ENCODE results near the gene MAP7. TPM values are rescaled to one million over a fixed set of nuclear protein-coding genes. Genes with fewer than 3 reads are reported as not detected.
"Not testable (repeated sequence)": the region's sequence is repeated elsewhere in the genome, so short reads cannot be mapped to it uniquely, and the experiment has no call there.

The MAP7 gene
- total and polyA plus RNA-seq, 7 experiments from 2014 or later, result 0.13 to 1.1 (median 0.17) TPM

- POLR2A ChIA-PET, result no interaction called here
- H3K4me3 Mint-ChIP-seq, result no peak overlapping the region
- H3K4me3 ChIP-seq (ENCODE audit: low read length), result no peak overlapping the region
Observed at GRCh38 chr6:136312975-136313374, 237.2 kb downstream of the MAP7 start.

DNA sequence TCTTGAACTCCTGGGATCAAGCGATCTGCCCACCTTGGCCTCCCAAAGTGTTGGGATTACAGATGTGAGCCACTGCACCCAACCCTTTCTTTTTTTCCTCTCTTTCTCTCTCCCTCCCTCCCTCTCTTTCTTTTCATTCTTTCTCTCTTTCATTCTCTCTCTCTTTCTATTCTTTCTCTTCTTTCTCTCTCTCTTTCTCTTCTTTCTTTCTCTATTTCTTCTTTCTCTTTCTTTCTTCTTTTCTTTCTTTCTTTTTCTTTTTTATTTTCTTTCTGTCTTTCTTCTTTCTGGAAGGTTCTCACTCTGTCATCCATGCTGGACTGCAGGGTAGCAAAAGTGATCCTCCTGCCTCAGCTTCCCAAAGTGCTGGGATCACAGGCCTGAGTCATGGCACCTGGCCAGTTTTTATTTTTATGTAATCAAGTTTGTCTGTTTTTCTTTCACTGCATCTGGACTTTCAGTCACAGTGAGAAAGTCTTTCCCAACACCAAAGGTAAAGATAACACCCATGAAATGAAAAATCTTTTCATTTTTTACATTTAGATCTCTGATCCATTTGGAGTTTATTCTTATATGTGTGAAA, 240.4 kb downstream of the MAP7 start:
- intact Hi-C loops (cut with micrococcal nuclease), result no loop called here
- ATAC-seq, result no peak
- Histone ChIP-seq H3K9me3 (ENCODE audit: control insufficient read depth in 2 of 3, low read length in 3 of 3) (no peaks in the 10 kb centered on the region), H3K27ac (ENCODE audit: low read depth, low read length) (no peak overlapping the region), H3K4me1 (ENCODE audit: control insufficient read depth in 2 of 2, insufficient read depth in 2 of 2, low read length in 2 of 2) (no peaks in the 10 kb centered on the region), H3K27me3 (ENCODE audit: control insufficient read depth in 2 of 2, insufficient read depth in 2 of 2, low read length in 2 of 2) (no peaks in the 10 kb centered on the region), H3K36me3 (ENCODE audit: control insufficient read depth in 2 of 3, insufficient read depth in 3 of 3, low read length in 3 of 3) (no peaks in the 10 kb centered on the region), H3K4me3 (ENCODE audit: low read length) (no peak overlapping the region)
- H3K4me3 Mint-ChIP-seq, result no peak overlapping the region
- no peaks in the 10 kb centered on the region for H3K9me3 Mint-ChIP-seq
- no peak overlapping the region for H3K27ac Mint-ChIP-seq
- CTCF ChIA-PET, result no interaction called here
- peaks cover 0 to 25% (median 4%) of the 10 kb centered on the region in 5 donors for H3K27me3 Mint-ChIP-seq
- H3K4me1 Mint-ChIP-seq, result no peaks in the 10 kb centered on the region
- no peaks in the 10 kb centered on the region for H3K36me3 Mint-ChIP-seq
- POLR2A ChIA-PET, result interaction anchor here (0.9 kb wide), 1 partner anchor 57 kb away, joined by 8 read pairs; no protein-coding TSS in a partner anchor
- no peak for DNase-seq

More at GRCh38 chr6:136312975-136313374, 237.2 kb downstream of the MAP7 start:
- H3K27ac ChIP-seq (ENCODE audit: low read depth, low read length), result no peak overlapping the region
- intact Hi-C loops (cut with micrococcal nuclease), result no loop called here
- Mint-ChIP-seq H3K27ac (no peak overlapping the region), H3K36me3 (no peaks in the 10 kb centered on the region), H3K4me1 (peaks cover 0 to 5% (median 0%) of the 10 kb centered on the region in 7 donors), H3K9me3 (no peaks in the 10 kb centered on the region), H3K27me3 (peaks cover 0 to 23% (median 0%) of the 10 kb centered on the region in 5 donors)
- CTCF ChIA-PET, result no interaction called here
- no peaks in the 10 kb centered on the region for H3K9me3 ChIP-seq (ENCODE audit: control insufficient read depth in 2 of 3, low read length in 3 of 3)
- H3K36me3 ChIP-seq (ENCODE audit: control insufficient read depth in 2 of 3, insufficient read depth in 3 of 3, low read length in 3 of 3), result no peaks in the 10 kb centered on the region
- no peak for ATAC-seq
- no peaks in the 10 kb centered on the region for H3K4me1 ChIP-seq (ENCODE audit: control insufficient read depth in 2 of 2, insufficient read depth in 2 of 2, low read length in 2 of 2)
- DNase-seq, result no peak
- no peaks in the 10 kb centered on the region for H3K27me3 ChIP-seq (ENCODE audit: control insufficient read depth in 2 of 2, insufficient read depth in 2 of 2, low read length in 2 of 2)

GRCh38 chr6:136309171-136309570, 241.1 kb downstream of the MAP7 start:
- Histone ChIP-seq H3K36me3 (ENCODE audit: control insufficient read depth in 2 of 3, insufficient read depth in 3 of 3, low read length in 3 of 3) (no peaks in the 10 kb centered on the region), H3K4me1 (ENCODE audit: control insufficient read depth in 2 of 2, insufficient read depth in 2 of 2, low read length in 2 of 2) (no peaks in the 10 kb centered on the region), H3K27ac (ENCODE audit: low read depth, low read length) (no peak overlapping the region), H3K9me3 (ENCODE audit: control insufficient read depth in 2 of 3, low read length in 3 of 3) (no peaks in the 10 kb centered on the region), H3K4me3 (ENCODE audit: low read length) (no peak overlapping the region), H3K27me3 (ENCODE audit: control insufficient read depth in 2 of 2, insufficient read depth in 2 of 2, low read length in 2 of 2) (no peaks in the 10 kb centered on the region)
- Mint-ChIP-seq H3K27ac (no peak overlapping the region), H3K4me3 (no peak overlapping the region), H3K36me3 (no peaks in the 10 kb centered on the region), H3K4me1 (no peaks in the 10 kb centered on the region), H3K27me3 (peaks cover 0 to 21% (median 4%) of the 10 kb centered on the region in 5 donors), H3K9me3 (no peaks in the 10 kb centered on the region)
- POLR2A ChIA-PET, result no interaction called here
- intact Hi-C loops (cut with micrococcal nuclease), result no loop called here
- ATAC-seq, result no peak
- CTCF ChIA-PET, result interaction anchor here (1.0 kb wide), 1 partner anchor 8 kb away, joined by 3 read pairs; no protein-coding TSS in a partner anchor
- no peak for DNase-seq

DNA sequence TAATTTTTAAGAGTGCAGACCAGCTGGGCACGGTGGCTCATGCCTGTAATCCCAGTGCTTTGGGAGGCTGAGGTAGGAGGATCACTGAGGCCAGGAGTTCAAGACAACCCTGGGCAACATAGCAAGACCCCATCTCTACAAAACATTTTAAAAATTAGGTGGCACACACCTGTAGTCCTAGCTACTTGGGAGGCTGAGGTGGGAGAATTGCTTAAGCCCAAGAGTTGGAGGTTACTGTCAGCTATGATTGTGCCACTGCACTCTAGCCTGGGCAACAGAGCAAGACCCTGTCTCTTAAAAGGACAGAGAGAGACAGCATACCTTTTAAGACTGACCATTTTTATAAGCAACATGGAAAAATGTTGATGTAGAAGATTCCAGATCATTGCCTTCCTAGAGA, 241.8 kb downstream of the MAP7 start:
- H3K9me3 Mint-ChIP-seq; ATAC-seq; H3K27ac Mint-ChIP-seq; H3K36me3 ChIP-seq (ENCODE audit: control insufficient read depth in 2 of 3, insufficient read depth in 3 of 3, low read length in 3 of 3); DNase-seq; H3K27ac ChIP-seq (ENCODE audit: low read depth, low read length); H3K4me3 ChIP-seq (ENCODE audit: low read length); H3K4me3 Mint-ChIP-seq; H3K4me1 ChIP-seq (ENCODE audit: control insufficient read depth in 2 of 2, insufficient read depth in 2 of 2, low read length in 2 of 2); H3K27me3 ChIP-seq (ENCODE audit: control insufficient read depth in 2 of 2, insufficient read depth in 2 of 2, low read length in 2 of 2); H3K4me1 Mint-ChIP-seq; H3K36me3 Mint-ChIP-seq; H3K9me3 ChIP-seq (ENCODE audit: control insufficient read depth in 2 of 3, low read length in 3 of 3); intact Hi-C loops (cut with micrococcal nuclease): not testable (repeated sequence)
- ChIA-PET CTCF (interaction anchor here (0.6 to 1.0 kb wide), 2 partner anchors 9 kb away, joined by 3 read pairs; no protein-coding TSS in a partner anchor), POLR2A (interaction anchor here (0.7 kb wide), 1 partner anchor 18 kb away, joined by 3 read pairs; the partner anchor contains the start of gene BCLAF1)
- H3K27me3 Mint-ChIP-seq, result peaks cover 0 to 18% (median 4%) of the 10 kb centered on the region in 5 donors

GRCh38 chr6:136307351-136307750, 242.9 kb downstream of the MAP7 start:
- Histone ChIP-seq H3K27ac (ENCODE audit: low read depth, low read length) (no peak overlapping the region), H3K4me3 (ENCODE audit: low read length) (no peak overlapping the region), H3K4me1 (ENCODE audit: control insufficient read depth in 2 of 2, insufficient read depth in 2 of 2, low read length in 2 of 2) (no peaks in the 10 kb centered on the region), H3K9me3 (ENCODE audit: control insufficient read depth in 2 of 3, low read length in 3 of 3) (no peaks in the 10 kb centered on the region), H3K36me3 (ENCODE audit: control insufficient read depth in 2 of 3, insufficient read depth in 3 of 3, low read length in 3 of 3) (no peaks in the 10 kb centered on the region), H3K27me3 (ENCODE audit: control insufficient read depth in 2 of 2, insufficient read depth in 2 of 2, low read length in 2 of 2) (no peaks in the 10 kb centered on the region)
- ChIA-PET CTCF (no interaction called here), POLR2A (interaction anchor here (1.0 kb wide), 1 partner anchor 1781 kb away, joined by 3 read pairs; no protein-coding TSS in a partner anchor)
- H3K36me3 Mint-ChIP-seq, result peaks cover 0 to 7% (median 0%) of the 10 kb centered on the region in 5 donors
- intact Hi-C loops (cut with micrococcal nuclease), result no loop called here
- no peak overlapping the region for H3K27ac Mint-ChIP-seq
- H3K27me3 Mint-ChIP-seq, result peaks cover 0 to 12% (median 4%) of the 10 kb centered on the region in 5 donors
- H3K9me3 Mint-ChIP-seq, result peaks cover 0 to 10% (median 0%) of the 10 kb centered on the region in 11 donors
- H3K4me1 Mint-ChIP-seq, result no peaks in the 10 kb centered on the region
- ATAC-seq, result no peak
- H3K4me3 Mint-ChIP-seq, result no peak overlapping the region
- no peak for DNase-seq

GRCh38 chr6:136306466-136306865, 243.8 kb downstream of the MAP7 start:
- CTCF ChIA-PET, result no interaction called here
- Histone ChIP-seq H3K4me1 (ENCODE audit: control insufficient read depth in 2 of 2, insufficient read depth in 2 of 2, low read length in 2 of 2) (no peaks in the 10 kb centered on the region), H3K27ac (ENCODE audit: low read depth, low read length) (no peak overlapping the region), H3K36me3 (ENCODE audit: control insufficient read depth in 2 of 3, insufficient read depth in 3 of 3, low read length in 3 of 3) (no peaks in the 10 kb centered on the region), H3K27me3 (ENCODE audit: control insufficient read depth in 2 of 2, insufficient read depth in 2 of 2, low read length in 2 of 2) (no peaks in the 10 kb centered on the region), H3K9me3 (ENCODE audit: control insufficient read depth in 2 of 3, low read length in 3 of 3) (no peaks in the 10 kb centered on the region), H3K4me3 (ENCODE audit: low read length) (no peak overlapping the region)
- DNase-seq (no peak), ATAC-seq (no peak)
- no peak overlapping the region for H3K4me3 Mint-ChIP-seq
- intact Hi-C loops (cut with micrococcal nuclease), result no loop called here
- no peaks in the 10 kb centered on the region for H3K4me1 Mint-ChIP-seq
- H3K27me3 Mint-ChIP-seq, result peaks cover 0 to 12% (median 4%) of the 10 kb centered on the region in 5 donors
- H3K36me3 Mint-ChIP-seq, result peaks cover 0 to 7% (median 0%) of the 10 kb centered on the region in 5 donors
- peaks cover 0 to 10% (median 0%) of the 10 kb centered on the region in 11 donors for H3K9me3 Mint-ChIP-seq
- no peak overlapping the region for H3K27ac Mint-ChIP-seq
- POLR2A ChIA-PET, result interaction anchor here (0.6 to 0.8 kb wide), 2 partner anchors 9 to 17 kb away, joined by 3 read pairs; partner anchors contain the start of gene BCLAF1

DNA sequence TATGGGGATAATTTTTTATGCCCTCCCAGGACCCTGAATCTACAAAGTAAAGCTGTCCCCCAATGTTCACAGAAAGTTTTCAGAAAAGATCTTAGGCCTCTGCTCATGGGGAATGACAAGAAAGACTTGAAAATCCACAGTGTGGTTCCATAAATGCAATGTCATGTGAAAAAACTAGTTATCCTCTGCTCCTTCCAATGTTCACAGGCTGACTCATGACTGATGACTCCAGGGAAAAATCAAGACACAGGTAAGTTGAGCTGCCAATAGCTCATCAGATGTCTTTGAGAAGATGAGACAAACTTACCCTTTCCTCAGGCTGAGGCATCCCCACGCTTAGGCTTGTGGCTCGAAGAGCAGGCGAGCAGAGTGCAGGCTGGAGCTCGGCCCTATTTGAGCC, 245.8 kb downstream of the MAP7 start:
- Histone ChIP-seq H3K27me3 (ENCODE audit: control insufficient read depth in 2 of 2, insufficient read depth in 2 of 2, low read length in 2 of 2) (no peaks in the 10 kb centered on the region), H3K4me1 (ENCODE audit: control insufficient read depth in 2 of 2, insufficient read depth in 2 of 2, low read length in 2 of 2) (no peaks in the 10 kb centered on the region), H3K9me3 (ENCODE audit: control insufficient read depth in 2 of 3, low read length in 3 of 3) (no peaks in the 10 kb centered on the region), H3K27ac (ENCODE audit: low read depth, low read length) (no peak overlapping the region), H3K4me3 (ENCODE audit: low read length) (no peak overlapping the region), H3K36me3 (ENCODE audit: control insufficient read depth in 2 of 3, insufficient read depth in 3 of 3, low read length in 3 of 3) (no peaks in the 10 kb centered on the region)
- Mint-ChIP-seq H3K27ac (no peak overlapping the region), H3K9me3 (peaks cover 0 to 10% (median 0%) of the 10 kb centered on the region in 11 donors), H3K4me1 (no peaks in the 10 kb centered on the region), H3K4me3 (no peak overlapping the region), H3K36me3 (peaks cover 0 to 7% (median 0%) of the 10 kb centered on the region in 5 donors), H3K27me3 (peaks cover 0 to 11% (median 4%) of the 10 kb centered on the region in 5 donors)
- no peak for ATAC-seq
- ChIA-PET POLR2A (interaction anchor here (0.8 kb wide), 1 partner anchor 15 kb away, joined by 3 read pairs; the partner anchor contains the start of gene BCLAF1), CTCF (no interaction called here)
- DNase-seq, result no peak
- intact Hi-C loops (cut with micrococcal nuclease), result no loop called here
